HepG2 (cell line): Measurements from ENCODE around the gene CPVL. TPM values are rescaled to one million over a fixed set of nuclear protein-coding genes. Genes with fewer than 3 reads are reported as not detected.

Source experiments
- CCDC6 ChIP-seq: sonication (generic); formaldehyde crosslinking; IDR thresholded peaks from 2 replicates; pipeline ENCODE4 v1.8.1; 2022; ENCODE audit warnings: mild to moderate bottlenecking, missing genetic modification reagents, moderate library complexity
- CREB1 ChIP-seq, 2 experiments: fragments of 450-650 bp in 1 of 2; IDR thresholded peaks; 2 replicates each; pipeline ENCODE4 v1.6.1; 2016 to 2017; ENCODE audit warnings: control low read depth in 1 of 2, mild to moderate bottlenecking in 1 of 2, missing compliant biosample characterization in 1 of 2, missing genetic modification characterization in 1 of 2
- FOXP1 ChIP-seq, 2 experiments: fragments of 450-650 bp in 1 of 2; IDR thresholded peaks; 2 replicates each; pipeline ENCODE4 v1.6.1; 2017 to 2018; ENCODE audit warnings: antibody characterized with exemption in 1 of 2
- HMG20B ChIP-seq: conservative IDR thresholded peaks from 2 replicates; pipeline ENCODE4 v1.6.1; 2016; ENCODE audit warnings: missing genetic modification reagents, missing compliant biosample characterization
- HOXD1 ChIP-seq: sonication (generic); formaldehyde crosslinking; IDR thresholded peaks from 2 replicates; pipeline ENCODE4 v1.5.0; 2020; ENCODE audit warnings: missing genetic modification reagents
- KDM1A ChIP-seq: IDR thresholded peaks from 2 replicates; pipeline ENCODE4 v1.6.1; 2016; ENCODE audit warnings: missing compliant biosample characterization
- KDM5B ChIP-seq: sonication (generic); formaldehyde crosslinking; IDR thresholded peaks from 2 replicates; pipeline ENCODE4 v1.4.0; 2020; ENCODE audit warnings: missing genetic modification reagents, mild to moderate bottlenecking, borderline replicate concordance
- NR2F1 ChIP-seq, 2 experiments: fragments of 450-650 bp in 1 of 2; formaldehyde crosslinking in 1 of 2; IDR thresholded peaks; 2 replicates each; pipeline versions ENCODE4 v1.5.0 to v1.6.1; 2016 to 2020; ENCODE audit warnings: mild to moderate bottlenecking in 1 of 2, missing compliant biosample characterization in 1 of 2, missing genetic modification reagents in 1 of 2, moderate library complexity in 1 of 2
- PCBP1 ChIP-seq: fragments of 200-400 bp; formaldehyde crosslinking; IDR thresholded peaks from 2 replicates; pipeline ENCODE4 v1.6.1; 2017; ENCODE audit warnings: mild to moderate bottlenecking, low read depth, low read length, borderline replicate concordance
- PITX1 ChIP-seq: sonication (generic); formaldehyde crosslinking; IDR thresholded peaks from 2 replicates; pipeline ENCODE4 v1.5.1; 2020; ENCODE audit warnings: mild to moderate bottlenecking, missing genetic modification reagents
- RELA ChIP-seq: sonication (generic); formaldehyde crosslinking; IDR thresholded peaks from 2 replicates; pipeline ENCODE4 v1.4.0; 2020; ENCODE audit warnings: missing genetic modification reagents
- RNF219 ChIP-seq: sonication (generic); formaldehyde crosslinking; IDR thresholded peaks from 2 replicates; pipeline ENCODE4 v1.5.0; 2020; ENCODE audit warnings: mild to moderate bottlenecking, missing genetic modification reagents
- SAFB2 ChIP-seq: sonication (generic); formaldehyde crosslinking; IDR thresholded peaks from 2 replicates; pipeline ENCODE4 v1.5.1; 2020; ENCODE audit warnings: missing genetic modification reagents, low read depth, mild to moderate bottlenecking, borderline replicate concordance
- SMAD1 ChIP-seq: sonication (generic); formaldehyde crosslinking; IDR thresholded peaks from 2 replicates; pipeline ENCODE4 v1.4.0; 2020; ENCODE audit warnings: missing genetic modification reagents, low read depth, mild to moderate bottlenecking, borderline replicate concordance
- SPEN ChIP-seq: sonication (generic); formaldehyde crosslinking; IDR thresholded peaks from 2 replicates; pipeline ENCODE4 v1.5.1; 2020; ENCODE audit warnings: low read depth, mild to moderate bottlenecking, missing genetic modification reagents
- SYNCRIP ChIP-seq: fragments of 200-400 bp; formaldehyde crosslinking; IDR thresholded peaks from 2 replicates; pipeline ENCODE4 v1.6.1; 2018; ENCODE audit warnings: mild to moderate bottlenecking, low read depth, low read length; ENCODE audit not compliant: insufficient read depth
- ZBTB42 ChIP-seq: sonication (generic); formaldehyde crosslinking; IDR thresholded peaks from 2 replicates; pipeline ENCODE4 v1.5.0; 2020; ENCODE audit warnings: mild to moderate bottlenecking, missing genetic modification reagents
- ZBTB7B ChIP-seq: sonication (generic); formaldehyde crosslinking; IDR thresholded peaks from 2 replicates; pipeline ENCODE4 v1.4.0; 2020; ENCODE audit warnings: missing genetic modification reagents
- ZBTB8A ChIP-seq: sonication (generic); formaldehyde crosslinking; IDR thresholded peaks from 2 replicates; pipeline ENCODE4 v1.4.0; 2020; ENCODE audit warnings: mild to moderate bottlenecking, low read depth, missing genetic modification reagents, borderline replicate concordance
- ZNF468 ChIP-seq: sonication (generic); formaldehyde crosslinking; IDR thresholded peaks from 2 replicates; pipeline ENCODE4 v1.8.0; 2022; ENCODE audit warnings: mild to moderate bottlenecking, moderate library complexity, missing genetic modification reagents
- ZNF563 ChIP-seq: sonication (generic); formaldehyde crosslinking; IDR thresholded peaks from 2 replicates; pipeline ENCODE4 v1.8.0; 2022; ENCODE audit warnings: mild to moderate bottlenecking, moderate library complexity, missing genetic modification reagents
- polyA plus RNA-seq, 8 experiments: library from polyadenylated mRNA; depleted of rRNA in 3 of 8; stranded (reverse) in 7 of 8; unstranded in 1 of 8; fragments of >200 nt; fragmentation: Illumina TruSeq in 4 of 8; extraction: Trizol in 4 of 8; gene quantifications; 2 replicates each; pipeline versions ENCODE4 v1.2.1 to v1.2.3, GENCODE V29; 2011 to 2016; ENCODE audit warnings: low read depth in 4 of 8, missing spikeins in 1 of 8, mixed read lengths in 1 of 8; ENCODE audit not compliant: insufficient read depth in 1 of 8
- total RNA-seq, 5 experiments: library from RNA; depleted of rRNA; stranded (reverse); fragments of >200 nt; fragmentation: Illumina TruSeq; extraction: Trizol; gene quantifications; 2 replicates each; pipeline ENCODE4 v1.2.3, GENCODE V29; 2016; ENCODE audit warnings: low read depth in 1 of 5
- TF ChIP-seq, protein P1 (sequence below): sonication (generic); formaldehyde crosslinking; IDR thresholded peaks from 2 replicates; pipeline ENCODE4 v1.5.1; 2020; ENCODE audit warnings: mild to moderate bottlenecking, missing genetic modification reagents
- TF ChIP-seq, protein P2 (sequence below): sonication (generic); formaldehyde crosslinking; IDR thresholded peaks from 2 replicates; pipeline ENCODE4 v1.5.0; 2020; ENCODE audit warnings: mild to moderate bottlenecking, missing genetic modification reagents, moderate library complexity

Gene CPVL
- total and polyA plus RNA-seq, 2 of the 13 experiments (the other 11 are each of a cell fraction or from before 2014, with no cell fraction given): 59.2 to 294 TPM

GRCh38 chr7:29146057-29146706 lies at the start of gene CPVL (continued):
- TF ChIP-seq, protein P1, sequence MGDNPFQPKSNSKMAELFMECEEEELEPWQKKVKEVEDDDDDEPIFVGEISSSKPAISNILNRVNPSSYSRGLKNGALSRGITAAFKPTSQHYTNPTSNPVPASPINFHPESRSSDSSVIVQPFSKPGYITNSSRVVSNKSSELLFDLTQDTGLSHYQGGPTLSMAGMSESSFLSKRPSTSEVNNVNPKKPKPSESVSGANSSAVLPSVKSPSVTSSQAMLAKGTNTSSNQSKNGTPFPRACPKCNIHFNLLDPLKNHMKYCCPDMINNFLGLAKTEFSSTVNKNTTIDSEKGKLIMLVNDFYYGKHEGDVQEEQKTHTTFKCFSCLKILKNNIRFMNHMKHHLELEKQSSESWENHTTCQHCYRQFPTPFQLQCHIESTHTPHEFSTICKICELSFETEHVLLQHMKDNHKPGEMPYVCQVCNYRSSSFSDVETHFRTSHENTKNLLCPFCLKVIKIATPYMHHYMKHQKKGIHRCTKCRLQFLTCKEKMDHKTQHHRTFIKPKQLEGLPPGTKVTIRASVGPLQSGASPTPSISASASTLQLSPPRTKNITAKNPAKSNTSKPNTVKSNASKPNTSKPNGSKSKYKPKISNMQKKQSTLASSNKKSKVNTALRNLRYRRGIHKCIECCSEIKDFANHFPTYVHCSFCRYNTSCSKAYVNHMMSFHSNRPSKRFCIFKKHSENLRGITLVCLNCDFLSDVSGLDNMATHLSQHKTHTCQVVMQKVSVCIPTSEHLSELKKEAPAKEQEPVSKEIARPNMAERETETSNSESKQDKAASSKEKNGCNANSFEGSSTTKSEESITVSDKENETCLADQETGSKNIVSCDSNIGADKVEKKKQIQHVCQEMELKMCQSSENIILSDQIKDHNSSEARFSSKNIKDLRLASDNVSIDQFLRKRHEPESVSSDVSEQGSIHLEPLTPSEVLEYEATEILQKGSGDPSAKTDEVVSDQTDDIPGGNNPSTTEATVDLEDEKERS (CRISPR knock-in tag): no peak
- TF ChIP-seq ZBTB8A (no peak), ZBTB42 (CRISPR knock-in tag) (no peak), PITX1 (CRISPR knock-in tag) (no peak), CREB1 (IDR thresholded peaks at IDR 0.05) (no peak), CREB1 (CRISPR knock-in tag; IDR thresholded peaks at IDR 0.05) (no peak), SYNCRIP (no peak), HOXD1 (CRISPR knock-in tag) (no peak), RNF219 (CRISPR knock-in tag) (no peak), SMAD1 (CRISPR knock-in tag) (no peak), CCDC6 (CRISPR knock-in tag) (0 out of 2 replicates have a peak, but pooled peaks have one; percentile 71), RELA (CRISPR knock-in tag) (no peak), ZBTB7B (CRISPR knock-in tag) (peak; percentile 66; the same call in 1 of the 2 replicates), SAFB2 (CRISPR knock-in tag) (0 out of 2 replicates have a peak, but pooled peaks have one; percentile 53), ZNF563 (peak; percentile 72; the same call in 1 of the 2 replicates), KDM1A (CRISPR knock-in tag) (no peak), PCBP1 (no peak), NR2F1 (CRISPR knock-in tag; IDR thresholded peaks at IDR 0.05) (no peak), ZNF468 (CRISPR knock-in tag) (no peak), SPEN (CRISPR knock-in tag) (peak; percentile 46), FOXP1 (IDR thresholded peaks at IDR 0.05) (no peak), FOXP1 (CRISPR knock-in tag; IDR thresholded peaks at IDR 0.05) (no peak), KDM5B (CRISPR knock-in tag) (peak; percentile 65; the same call in 1 of the 2 replicates), HMG20B (no peak)
- TF ChIP-seq, protein P2, sequence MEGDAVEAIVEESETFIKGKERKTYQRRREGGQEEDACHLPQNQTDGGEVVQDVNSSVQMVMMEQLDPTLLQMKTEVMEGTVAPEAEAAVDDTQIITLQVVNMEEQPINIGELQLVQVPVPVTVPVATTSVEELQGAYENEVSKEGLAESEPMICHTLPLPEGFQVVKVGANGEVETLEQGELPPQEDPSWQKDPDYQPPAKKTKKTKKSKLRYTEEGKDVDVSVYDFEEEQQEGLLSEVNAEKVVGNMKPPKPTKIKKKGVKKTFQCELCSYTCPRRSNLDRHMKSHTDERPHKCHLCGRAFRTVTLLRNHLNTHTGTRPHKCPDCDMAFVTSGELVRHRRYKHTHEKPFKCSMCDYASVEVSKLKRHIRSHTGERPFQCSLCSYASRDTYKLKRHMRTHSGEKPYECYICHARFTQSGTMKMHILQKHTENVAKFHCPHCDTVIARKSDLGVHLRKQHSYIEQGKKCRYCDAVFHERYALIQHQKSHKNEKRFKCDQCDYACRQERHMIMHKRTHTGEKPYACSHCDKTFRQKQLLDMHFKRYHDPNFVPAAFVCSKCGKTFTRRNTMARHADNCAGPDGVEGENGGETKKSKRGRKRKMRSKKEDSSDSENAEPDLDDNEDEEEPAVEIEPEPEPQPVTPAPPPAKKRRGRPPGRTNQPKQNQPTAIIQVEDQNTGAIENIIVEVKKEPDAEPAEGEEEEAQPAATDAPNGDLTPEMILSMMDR: no peak
